HG02981 (cell line): ENCODE results near the gene SH3PXD2B.

Source experiments
- ATAC-seq: cut with Tn5 transposase; IDR thresholded peaks from one replicate; pipeline ENCODE4 v1.9.1; 2021; ENCODE audit warnings: mild to moderate bottlenecking, moderate library complexity; ENCODE audit not compliant: unreplicated experiment

SH3PXD2B gene

GRCh38 chr5:172437445-172438318, 16.6 kb downstream of the SH3PXD2B start:
- ATAC-seq: no peak

- no peak for ATAC-seq
Observed at GRCh38 chr5:172436879-172437369, 17.4 kb downstream of the SH3PXD2B start.

- ATAC-seq: no peak
Observed at GRCh38 chr5:172436078-172436878, 18.0 kb downstream of the SH3PXD2B start.

GRCh38 chr5:172435362-172436077, 18.8 kb downstream of the SH3PXD2B start:
- ATAC-seq: no peak

GRCh38 chr5:172434251-172434650, 20.1 kb downstream of the SH3PXD2B start:
- no peak for ATAC-seq

- ATAC-seq: no peak
Observed at GRCh38 chr5:172433513-172433912, 20.8 kb downstream of the SH3PXD2B start.

GRCh38 chr5:172433071-172433470, 21.3 kb downstream of the SH3PXD2B start:
- ATAC-seq: no peak

GRCh38 chr5:172430354-172430753, 24.0 kb downstream of the SH3PXD2B start:
- ATAC-seq: no peak

GRCh38 chr5:172429201-172429940, 25.0 kb downstream of the SH3PXD2B start:
- ATAC-seq: no peak

- ATAC-seq: no peak
Observed at GRCh38 chr5:172428224-172429166, 25.8 kb downstream of the SH3PXD2B start.

- ATAC-seq: no peak
Observed at GRCh38 chr5:172427202-172427601, 27.1 kb downstream of the SH3PXD2B start.

- ATAC-seq: no peak
Observed at GRCh38 chr5:172426086-172426485, 28.2 kb downstream of the SH3PXD2B start.

- ATAC-seq: no peak
Observed at GRCh38 chr5:172425402-172425801, 28.9 kb downstream of the SH3PXD2B start.

GRCh38 chr5:172424808-172425207, 29.5 kb downstream of the SH3PXD2B start:
- ATAC-seq: no peak

GRCh38 chr5:172424111-172424490, 30.2 kb downstream of the SH3PXD2B start:
- no peak for ATAC-seq

- ATAC-seq: no peak
Observed at GRCh38 chr5:172423379-172424110, 30.8 kb downstream of the SH3PXD2B start.

- no peak for ATAC-seq
Observed at GRCh38 chr5:172422255-172422654, 32.1 kb downstream of the SH3PXD2B start.

GRCh38 chr5:172421020-172421419, 33.3 kb downstream of the SH3PXD2B start:
- ATAC-seq: no peak
